GM18505 (cell line): ENCODE results near the gene PAX5.

Source experiments
- ATAC-seq: cut with Tn5 transposase; IDR thresholded peaks from one replicate; pipeline ENCODE4 v1.9.1; 2021; ENCODE audit not compliant: unreplicated experiment
- POLR2A ChIP-seq: IDR thresholded peaks from 4 replicates; pipeline ENCODE4 v1.6.1; 2011; ENCODE audit warnings: borderline replicate concordance; ENCODE audit not compliant: insufficient read depth, insufficient read length; ENCODE audit errors: extremely low read depth

PAX5 gene

DNA sequence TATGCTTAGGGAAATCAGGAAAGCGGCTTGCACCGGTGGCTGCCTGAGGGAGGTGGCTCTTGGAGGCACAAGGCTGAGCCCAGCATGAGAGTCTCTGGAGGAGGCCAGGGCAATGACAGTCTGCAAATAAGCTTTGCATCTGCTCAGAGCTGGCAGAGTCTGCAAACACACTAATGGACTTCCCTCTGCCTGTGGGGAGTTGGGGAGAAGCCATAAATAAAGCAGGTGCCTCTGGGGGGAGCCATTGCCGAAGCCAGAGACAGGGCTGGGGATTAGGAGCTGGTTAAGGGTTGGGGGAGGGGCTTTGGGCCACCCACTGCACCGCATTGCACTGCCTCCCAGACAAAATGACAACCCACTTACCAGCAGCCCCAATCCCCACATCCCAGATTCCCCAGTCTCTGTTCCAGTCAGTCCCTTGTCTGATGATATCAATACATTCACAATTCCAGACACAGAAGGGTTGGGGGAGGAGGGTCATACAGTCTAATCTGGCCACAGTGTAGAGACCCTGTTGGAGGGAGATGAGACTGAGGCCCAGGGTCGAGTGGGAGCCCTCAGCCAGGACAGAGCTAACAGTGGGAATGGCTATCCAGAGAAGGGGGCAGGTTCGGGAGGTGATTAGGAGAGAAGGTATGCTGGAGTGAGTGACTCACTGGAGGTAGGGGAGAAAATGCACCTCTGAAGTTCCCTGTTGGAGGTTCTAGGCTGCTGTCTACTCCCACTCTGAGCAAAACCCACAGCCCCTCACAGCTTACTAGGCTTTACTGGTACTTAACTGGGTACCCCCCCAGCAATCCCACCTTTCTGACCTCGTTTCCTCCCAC, 53.7 kb downstream of the PAX5 start:
- TF ChIP-seq POLR2A = no peak
- no peak for ATAC-seq

GRCh38 chr9:36976371-36977030, 57.6 kb downstream of the PAX5 start:
- ATAC-seq = no peak
- no peak for TF ChIP-seq POLR2A

GRCh38 chr9:36974731-36975130, 59.3 kb downstream of the PAX5 start:
- no peak for TF ChIP-seq POLR2A
- no peak for ATAC-seq

DNA sequence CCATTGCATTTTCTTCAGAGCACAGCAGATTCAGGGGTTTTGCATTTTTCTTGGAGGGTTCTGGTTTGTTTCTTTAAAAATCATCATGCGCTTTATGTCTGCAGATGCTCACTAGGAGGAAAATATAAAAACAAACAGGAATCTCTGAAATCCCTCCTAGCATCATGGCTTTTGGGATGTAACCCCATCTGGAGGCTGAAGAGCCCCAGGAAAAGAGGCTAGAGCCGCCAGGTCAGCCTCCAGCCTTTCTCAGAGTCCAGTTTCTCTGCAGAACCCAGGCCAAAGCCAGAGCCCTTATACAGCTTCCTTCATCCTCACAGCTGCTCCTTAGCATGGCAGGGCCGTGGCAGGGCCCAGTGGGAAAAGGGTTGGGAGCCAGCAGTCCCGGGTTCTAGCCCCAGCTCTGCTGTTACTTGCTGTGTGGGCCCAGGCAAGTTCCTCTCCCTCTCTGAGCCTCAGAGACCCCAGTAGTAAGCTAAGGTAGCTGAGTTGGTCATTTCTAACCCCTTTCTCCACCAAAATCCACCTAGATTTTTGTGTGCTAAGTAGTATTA, 62.1 kb downstream of the PAX5 start:
- no peak for ATAC-seq
- no peak for TF ChIP-seq POLR2A

- no peak for ATAC-seq
- TF ChIP-seq POLR2A = no peak
Measured at GRCh38 chr9:36970007-36970888, 63.8 kb downstream of the PAX5 start.

DNA sequence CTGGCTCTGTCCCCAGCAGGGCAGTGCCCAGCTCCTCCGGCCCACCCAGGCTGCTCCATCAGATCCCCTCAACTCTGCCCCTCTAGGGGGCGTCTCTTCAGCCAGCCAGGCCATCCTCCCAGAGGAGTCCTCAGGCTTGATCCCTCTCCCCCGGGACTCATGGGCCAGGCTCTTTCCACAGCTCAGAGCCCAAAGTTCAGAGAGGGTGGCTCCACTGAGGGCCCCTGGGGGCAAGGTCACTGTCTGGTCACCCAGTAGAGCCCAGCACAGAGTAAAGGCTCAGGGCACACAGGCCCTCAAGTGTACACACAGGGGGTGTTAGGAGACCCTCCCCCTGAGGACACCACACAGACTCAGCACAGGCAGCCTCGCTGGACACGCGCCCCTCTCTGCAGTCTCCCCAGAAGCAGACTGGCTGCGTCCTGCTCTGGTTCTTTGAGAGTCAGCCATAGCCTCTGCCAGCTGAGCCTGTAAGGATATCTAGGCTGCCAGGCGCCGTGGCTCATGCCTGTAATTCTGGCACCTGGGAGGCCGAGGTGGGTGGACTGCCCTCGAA, 64.8 kb downstream of the PAX5 start:
- ATAC-seq = no peak

DNA sequence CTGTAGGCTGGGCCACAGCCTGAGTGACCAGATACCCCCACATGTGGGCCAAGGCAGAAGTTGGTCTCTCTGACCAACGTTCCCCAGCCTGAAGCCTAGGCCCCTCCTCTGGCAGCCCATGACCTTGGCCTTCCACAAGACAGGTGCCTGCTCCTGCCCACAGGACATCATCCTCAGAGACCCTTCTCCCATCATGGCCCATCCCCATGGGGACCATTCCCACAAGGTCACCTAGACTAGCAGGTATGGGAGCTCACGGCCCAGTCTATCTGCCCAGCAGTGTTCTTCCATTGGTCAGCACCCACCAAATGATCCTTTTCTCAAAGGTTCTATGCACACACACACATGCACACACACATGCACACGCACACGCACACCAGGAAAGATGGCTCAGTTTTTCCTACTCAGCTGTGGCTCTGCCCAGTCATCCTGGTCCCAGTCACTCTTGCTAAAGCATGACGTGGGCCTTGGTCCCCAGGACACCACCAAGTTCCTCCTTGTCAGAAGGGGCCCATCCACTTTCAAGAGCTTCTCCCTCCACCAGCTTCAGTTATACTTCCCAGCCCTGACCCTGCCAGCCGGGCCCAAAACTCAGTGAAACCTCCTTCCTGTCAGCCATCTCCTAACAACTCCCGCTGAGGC, 65.4 kb downstream of the PAX5 start:
- ATAC-seq = no peak
- TF ChIP-seq POLR2A = no peak

More for the DNA sequence above, 64.8 kb downstream of the PAX5 start:
- TF ChIP-seq POLR2A = no peak

GRCh38 chr9:36967997-36968396, 66.1 kb downstream of the PAX5 start:
- no peak for TF ChIP-seq POLR2A
- no peak for ATAC-seq

GRCh38 chr9:36966371-36967097, 67.5 kb downstream of the PAX5 start:
- no peak for ATAC-seq

GRCh38 chr9:36964791-36965190, 69.3 kb downstream of the PAX5 start:
- no peak for ATAC-seq
- no peak for TF ChIP-seq POLR2A

More at GRCh38 chr9:36966371-36967097, 67.5 kb downstream of the PAX5 start:
- no peak for TF ChIP-seq POLR2A

DNA sequence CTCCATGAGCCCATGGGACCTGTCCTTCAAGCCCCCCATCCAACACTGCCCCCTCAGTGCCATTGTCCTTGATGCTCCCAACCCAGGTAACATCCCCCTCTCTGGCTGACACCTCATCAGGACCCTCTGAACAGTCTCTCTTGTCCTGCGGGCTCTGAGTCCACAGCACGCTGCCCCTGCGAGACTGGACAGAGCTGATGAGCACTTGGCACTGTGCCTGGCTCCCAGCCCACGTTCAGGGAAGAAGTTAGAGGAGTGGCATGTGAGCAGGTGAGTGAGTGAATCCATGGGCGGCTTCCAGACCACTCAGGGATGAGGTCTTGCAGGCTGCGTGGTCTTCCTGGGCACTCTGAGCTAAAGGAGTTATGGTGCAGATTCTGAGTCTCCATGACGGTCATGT, 70.7 kb downstream of the PAX5 start:
- TF ChIP-seq POLR2A = no peak
- no peak for ATAC-seq

- no peak for TF ChIP-seq POLR2A
- ATAC-seq = no peak
Measured at GRCh38 chr9:36962691-36963090, 71.4 kb downstream of the PAX5 start.
